ENCODE data around the gene TREML2.

TREML2 gene

GRCh38 chr6:41186031-41186562 is 14.9 kb downstream of the TREML2 start:
- H3K9ac ChIP-seq (ENCODE audit: insufficient read length, low read depth): no peak overlapping the region
- H3K36me3 ChIP-seq (ENCODE audit: insufficient read depth, insufficient read length, low read length): no peaks in the 10 kb centered on the region
- H3K27me3 ChIP-seq (ENCODE audit: insufficient read depth, insufficient read length): peaks cover 2% of the 10 kb centered on the region
- H3K4me3 ChIP-seq (ENCODE audit: insufficient read length, low read depth): no peak overlapping the region
- TF ChIP-seq ZNF274 (IDR thresholded peaks at IDR 0.05; ENCODE audit: low read depth, low read length) (no peak), YY1 (IDR thresholded peaks at IDR 0.05; ENCODE audit: insufficient read depth, insufficient read length) (no peak), SUZ12 (IDR thresholded peaks at IDR 0.05; ENCODE audit: extremely low read depth, insufficient read depth, insufficient read length) (no peak)
- H3K4me1 ChIP-seq (ENCODE audit: insufficient read depth, insufficient read length): no peaks in the 10 kb centered on the region
- peaks cover 16% of the 10 kb centered on the region; the same call in 1 of the 2 replicates for H3K9me3 ChIP-seq (ENCODE audit: insufficient read depth, low read length)
- no peak for DNase-seq (ENCODE audit: low read depth, low spot score)

DNA sequence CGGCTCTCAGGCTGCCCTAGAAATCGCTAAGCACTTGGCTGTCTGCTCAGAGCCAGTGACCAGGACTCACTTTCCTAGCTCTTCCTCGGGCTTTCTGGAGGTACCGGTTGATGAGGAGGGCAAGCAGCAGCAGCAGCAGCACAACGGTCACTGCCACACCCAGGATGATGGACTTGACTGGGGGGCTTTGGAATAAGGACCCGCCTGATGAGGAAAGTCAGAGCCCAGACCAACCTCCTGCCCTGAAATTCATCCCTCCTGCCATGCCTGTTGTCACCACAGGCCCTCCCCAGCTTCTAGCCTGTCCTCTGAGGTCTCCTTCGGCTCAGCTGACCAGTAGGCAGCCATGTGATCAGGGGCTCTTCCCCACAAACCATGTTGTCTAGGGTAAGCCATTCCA is 16.2 kb downstream of the TREML2 start:
- no peak for DNase-seq (ENCODE audit: low read depth, low spot score)

GRCh38 chr6:41182069-41183034 is 18.6 kb downstream of the TREML2 start:
- TF ChIP-seq YY1 (IDR thresholded peaks at IDR 0.05; ENCODE audit: insufficient read depth, insufficient read length) (no peak), ZNF274 (IDR thresholded peaks at IDR 0.05; ENCODE audit: low read depth, low read length) (no peak), SUZ12 (IDR thresholded peaks at IDR 0.05; ENCODE audit: extremely low read depth, insufficient read depth, insufficient read length) (no peak)
- Histone ChIP-seq H3K4me3 (ENCODE audit: insufficient read length, low read depth) (no peak overlapping the region), H3K4me1 (ENCODE audit: insufficient read depth, insufficient read length) (no peaks in the 10 kb centered on the region), H3K9ac (ENCODE audit: insufficient read length, low read depth) (no peak overlapping the region), H3K36me3 (ENCODE audit: insufficient read depth, insufficient read length, low read length) (no peaks in the 10 kb centered on the region), H3K9me3 (ENCODE audit: insufficient read depth, low read length) (no peaks in the 10 kb centered on the region), H3K27me3 (ENCODE audit: insufficient read depth, insufficient read length) (peaks cover 2% of the 10 kb centered on the region)
- peak; percentile 40 for DNase-seq (ENCODE audit: low read depth, low spot score)

More for the DNA sequence above, 16.2 kb downstream of the TREML2 start:
- no peak for TF ChIP-seq YY1 (IDR thresholded peaks at IDR 0.05; ENCODE audit: insufficient read depth, insufficient read length)
- no peak for TF ChIP-seq ZNF274 (IDR thresholded peaks at IDR 0.05; ENCODE audit: low read depth, low read length)
- no peak for TF ChIP-seq SUZ12 (IDR thresholded peaks at IDR 0.05; ENCODE audit: extremely low read depth, insufficient read depth, insufficient read length)
- Histone ChIP-seq H3K36me3 (ENCODE audit: insufficient read depth, insufficient read length, low read length) (no peaks in the 10 kb centered on the region), H3K9me3 (ENCODE audit: insufficient read depth, low read length) (peaks cover 7% of the 10 kb centered on the region; the same call in 1 of the 2 replicates), H3K9ac (ENCODE audit: insufficient read length, low read depth) (no peak overlapping the region), H3K4me3 (ENCODE audit: insufficient read length, low read depth) (no peak overlapping the region), H3K27me3 (ENCODE audit: insufficient read depth, insufficient read length) (peaks cover 2% of the 10 kb centered on the region), H3K4me1 (ENCODE audit: insufficient read depth, insufficient read length) (no peaks in the 10 kb centered on the region)

GRCh38 chr6:41181566-41181965 is 19.4 kb downstream of the TREML2 start:
- Histone ChIP-seq H3K4me3 (ENCODE audit: insufficient read length, low read depth) (no peak overlapping the region), H3K4me1 (ENCODE audit: insufficient read depth, insufficient read length) (no peaks in the 10 kb centered on the region), H3K9me3 (ENCODE audit: insufficient read depth, low read length) (no peaks in the 10 kb centered on the region), H3K9ac (ENCODE audit: insufficient read length, low read depth) (no peak overlapping the region), H3K27me3 (ENCODE audit: insufficient read depth, insufficient read length) (peaks cover 2% of the 10 kb centered on the region), H3K36me3 (ENCODE audit: insufficient read depth, insufficient read length, low read length) (no peaks in the 10 kb centered on the region)
- no peak for TF ChIP-seq SUZ12 (IDR thresholded peaks at IDR 0.05; ENCODE audit: extremely low read depth, insufficient read depth, insufficient read length)
- no peak for TF ChIP-seq ZNF274 (IDR thresholded peaks at IDR 0.05; ENCODE audit: low read depth, low read length)
- no peak for TF ChIP-seq YY1 (IDR thresholded peaks at IDR 0.05; ENCODE audit: insufficient read depth, insufficient read length)
- no peak for DNase-seq (ENCODE audit: low read depth, low spot score)

GRCh38 chr6:41179163-41179562 is 21.8 kb downstream of the TREML2 start:
- Histone ChIP-seq H3K36me3 (ENCODE audit: insufficient read depth, insufficient read length, low read length) (no peaks in the 10 kb centered on the region), H3K4me1 (ENCODE audit: insufficient read depth, insufficient read length) (no peaks in the 10 kb centered on the region), H3K9ac (ENCODE audit: insufficient read length, low read depth) (no peak overlapping the region), H3K9me3 (ENCODE audit: insufficient read depth, low read length) (no peaks in the 10 kb centered on the region), H3K4me3 (ENCODE audit: insufficient read length, low read depth) (no peak overlapping the region), H3K27me3 (ENCODE audit: insufficient read depth, insufficient read length) (no peaks in the 10 kb centered on the region)
- DNase-seq (ENCODE audit: low read depth, low spot score): no peak
- TF ChIP-seq YY1 (IDR thresholded peaks at IDR 0.05; ENCODE audit: insufficient read depth, insufficient read length) (no peak), SUZ12 (IDR thresholded peaks at IDR 0.05; ENCODE audit: extremely low read depth, insufficient read depth, insufficient read length) (no peak), ZNF274 (IDR thresholded peaks at IDR 0.05; ENCODE audit: low read depth, low read length) (no peak)

DNA sequence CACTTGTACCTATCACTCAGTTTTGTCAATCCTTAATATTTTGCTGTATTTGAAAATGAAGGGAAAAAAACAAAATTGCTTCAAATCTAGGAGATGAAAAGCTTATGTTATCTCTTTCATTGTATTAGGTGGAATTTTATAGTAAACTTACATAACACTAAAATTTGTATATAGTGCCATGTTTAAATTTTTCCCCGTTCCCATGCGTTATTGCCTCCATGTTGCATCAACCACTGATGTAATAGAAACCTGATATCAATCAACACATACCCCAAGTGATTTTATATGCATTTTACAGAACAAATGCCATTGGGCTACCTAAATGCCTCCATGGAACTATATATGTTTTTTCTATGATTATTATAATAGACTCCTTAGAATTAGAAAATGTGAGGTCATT is 23.3 kb downstream of the TREML2 start:
- H3K9me3 ChIP-seq (ENCODE audit: insufficient read depth, low read length): no peaks in the 10 kb centered on the region
- no peak overlapping the region for H3K4me3 ChIP-seq (ENCODE audit: insufficient read length, low read depth)
- no peaks in the 10 kb centered on the region for H3K27me3 ChIP-seq (ENCODE audit: insufficient read depth, insufficient read length)
- H3K4me1 ChIP-seq (ENCODE audit: insufficient read depth, insufficient read length): no peaks in the 10 kb centered on the region
- no peak for DNase-seq (ENCODE audit: low read depth, low spot score)
- no peak overlapping the region for H3K9ac ChIP-seq (ENCODE audit: insufficient read length, low read depth)
- no peaks in the 10 kb centered on the region for H3K36me3 ChIP-seq (ENCODE audit: insufficient read depth, insufficient read length, low read length)
- TF ChIP-seq ZNF274 (IDR thresholded peaks at IDR 0.05; ENCODE audit: low read depth, low read length) (no peak), SUZ12 (IDR thresholded peaks at IDR 0.05; ENCODE audit: extremely low read depth, insufficient read depth, insufficient read length) (no peak), YY1 (IDR thresholded peaks at IDR 0.05; ENCODE audit: insufficient read depth, insufficient read length) (no peak)

- no peak for TF ChIP-seq YY1 (IDR thresholded peaks at IDR 0.05; ENCODE audit: insufficient read depth, insufficient read length)
- TF ChIP-seq SUZ12 (IDR thresholded peaks at IDR 0.05; ENCODE audit: extremely low read depth, insufficient read depth, insufficient read length): no peak
- TF ChIP-seq ZNF274 (IDR thresholded peaks at IDR 0.05; ENCODE audit: low read depth, low read length): no peak
- no peak overlapping the region for H3K4me3 ChIP-seq (ENCODE audit: insufficient read length, low read depth)
- no peak for DNase-seq (ENCODE audit: low read depth, low spot score)
- H3K4me1 ChIP-seq (ENCODE audit: insufficient read depth, insufficient read length): no peaks in the 10 kb centered on the region
- H3K27me3 ChIP-seq (ENCODE audit: insufficient read depth, insufficient read length): no peaks in the 10 kb centered on the region
- H3K9me3 ChIP-seq (ENCODE audit: insufficient read depth, low read length): no peaks in the 10 kb centered on the region
- H3K9ac ChIP-seq (ENCODE audit: insufficient read length, low read depth): no peak overlapping the region
- no peaks in the 10 kb centered on the region for H3K36me3 ChIP-seq (ENCODE audit: insufficient read depth, insufficient read length, low read length)
Observed at GRCh38 chr6:41177287-41177686, 23.7 kb downstream of the TREML2 start.
